ENCODE data around the gene CFAP46. TPM values are rescaled to one million over a fixed set of nuclear protein-coding genes. Genes with fewer than 3 reads are reported as not detected.
"Not testable (repeated sequence)": the region's sequence is repeated elsewhere in the genome, so short reads cannot be mapped to it uniquely, and the experiment has no call there.

CFAP46 gene
- polyA plus RNA-seq, 3 donors: 0.07 TPM; not detected in 2

DNA sequence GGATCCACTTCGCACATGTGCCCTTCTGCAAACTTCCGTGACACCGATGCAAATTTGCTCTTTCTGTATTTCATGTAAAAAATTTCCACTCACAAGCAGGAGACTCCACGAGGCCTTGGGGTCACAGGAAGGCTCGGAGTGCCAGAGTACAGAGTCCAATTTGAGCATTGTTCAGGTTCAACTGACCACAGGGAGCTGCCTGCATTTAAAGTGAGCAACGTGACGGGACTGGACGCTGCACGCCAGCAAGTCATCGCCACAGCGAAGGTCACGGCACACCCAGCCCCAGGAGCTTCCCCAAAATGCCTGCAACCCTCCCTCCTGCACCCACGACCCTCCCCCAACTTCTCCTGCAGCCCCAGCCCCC, 115.0 kb downstream of the CFAP46 start:
- TF ChIP-seq, protein P1, sequence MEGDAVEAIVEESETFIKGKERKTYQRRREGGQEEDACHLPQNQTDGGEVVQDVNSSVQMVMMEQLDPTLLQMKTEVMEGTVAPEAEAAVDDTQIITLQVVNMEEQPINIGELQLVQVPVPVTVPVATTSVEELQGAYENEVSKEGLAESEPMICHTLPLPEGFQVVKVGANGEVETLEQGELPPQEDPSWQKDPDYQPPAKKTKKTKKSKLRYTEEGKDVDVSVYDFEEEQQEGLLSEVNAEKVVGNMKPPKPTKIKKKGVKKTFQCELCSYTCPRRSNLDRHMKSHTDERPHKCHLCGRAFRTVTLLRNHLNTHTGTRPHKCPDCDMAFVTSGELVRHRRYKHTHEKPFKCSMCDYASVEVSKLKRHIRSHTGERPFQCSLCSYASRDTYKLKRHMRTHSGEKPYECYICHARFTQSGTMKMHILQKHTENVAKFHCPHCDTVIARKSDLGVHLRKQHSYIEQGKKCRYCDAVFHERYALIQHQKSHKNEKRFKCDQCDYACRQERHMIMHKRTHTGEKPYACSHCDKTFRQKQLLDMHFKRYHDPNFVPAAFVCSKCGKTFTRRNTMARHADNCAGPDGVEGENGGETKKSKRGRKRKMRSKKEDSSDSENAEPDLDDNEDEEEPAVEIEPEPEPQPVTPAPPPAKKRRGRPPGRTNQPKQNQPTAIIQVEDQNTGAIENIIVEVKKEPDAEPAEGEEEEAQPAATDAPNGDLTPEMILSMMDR (IDR thresholded peaks at IDR 0.05): no peak
- Histone ChIP-seq H3K36me3 (replicated peaks in 1 of 2; ENCODE audit: control insufficient read depth in 1 of 2, insufficient read depth in 2 of 2, low read length in 2 of 2) (no peaks in the 10 kb centered on the region), H3K4me1 (ENCODE audit: control insufficient read depth in 1 of 2, insufficient read depth in 2 of 2, low read length in 2 of 2) (no peaks in the 10 kb centered on the region), H3K27me3 (ENCODE audit: control insufficient read depth in 2 of 2, insufficient read depth in 2 of 2, low read length in 2 of 2) (no peaks in the 10 kb centered on the region), H3K4me2 (replicated peaks; ENCODE audit: extremely low read depth, low read length, poor library complexity, severe bottlenecking) (no peak overlapping the region), H3K4me3 (replicated peaks in 1 of 3; ENCODE audit: low read depth in 2 of 3, low read length in 3 of 3) (no peak overlapping the region), H3K9ac (ENCODE audit: insufficient read depth, low read length, poor library complexity, severe bottlenecking) (no peak overlapping the region), H4K20me1 (ENCODE audit: insufficient read depth, low read length) (no peaks in the 10 kb centered on the region), H2AFZ (ENCODE audit: insufficient read depth, low read depth, low read length, poor library complexity, severe bottlenecking) (no peak overlapping the region), H3K27ac (ENCODE audit: low read depth in 1 of 2, low read length in 2 of 2) (no peak overlapping the region), H3K79me2 (ENCODE audit: insufficient read depth, low read length) (no peaks in the 10 kb centered on the region), H3K9me3 (replicated peaks in 1 of 2; ENCODE audit: control insufficient read depth in 1 of 2, insufficient read depth in 1 of 2, low read length in 2 of 2) (peaks cover 32 to 40% of the 10 kb centered on the region in 2 donors)
- Mint-ChIP-seq H3K4me1 (no peaks in the 10 kb centered on the region), H3K27me3 (ENCODE audit: low read depth in 3 of 3) (peaks cover 4 to 10% (median 8%) of the 10 kb centered on the region in 3 donors), H3K36me3 (no peaks in the 10 kb centered on the region), H3K27ac (no peak overlapping the region), H3K4me3 (no peak overlapping the region), H3K9me3 (peaks cover 3 to 14% (median 7%) of the 10 kb centered on the region in 7 donors)
- peak in 1 of 3 donors; percentile 0 for DNase-seq
- 86% methylated on average over 12 of the region's 13 CpGs for whole genome bisulfite sequencing (ENCODE audit: insufficient coverage)
- intact Hi-C loops (cut with micrococcal nuclease): no loop called here

DNA sequence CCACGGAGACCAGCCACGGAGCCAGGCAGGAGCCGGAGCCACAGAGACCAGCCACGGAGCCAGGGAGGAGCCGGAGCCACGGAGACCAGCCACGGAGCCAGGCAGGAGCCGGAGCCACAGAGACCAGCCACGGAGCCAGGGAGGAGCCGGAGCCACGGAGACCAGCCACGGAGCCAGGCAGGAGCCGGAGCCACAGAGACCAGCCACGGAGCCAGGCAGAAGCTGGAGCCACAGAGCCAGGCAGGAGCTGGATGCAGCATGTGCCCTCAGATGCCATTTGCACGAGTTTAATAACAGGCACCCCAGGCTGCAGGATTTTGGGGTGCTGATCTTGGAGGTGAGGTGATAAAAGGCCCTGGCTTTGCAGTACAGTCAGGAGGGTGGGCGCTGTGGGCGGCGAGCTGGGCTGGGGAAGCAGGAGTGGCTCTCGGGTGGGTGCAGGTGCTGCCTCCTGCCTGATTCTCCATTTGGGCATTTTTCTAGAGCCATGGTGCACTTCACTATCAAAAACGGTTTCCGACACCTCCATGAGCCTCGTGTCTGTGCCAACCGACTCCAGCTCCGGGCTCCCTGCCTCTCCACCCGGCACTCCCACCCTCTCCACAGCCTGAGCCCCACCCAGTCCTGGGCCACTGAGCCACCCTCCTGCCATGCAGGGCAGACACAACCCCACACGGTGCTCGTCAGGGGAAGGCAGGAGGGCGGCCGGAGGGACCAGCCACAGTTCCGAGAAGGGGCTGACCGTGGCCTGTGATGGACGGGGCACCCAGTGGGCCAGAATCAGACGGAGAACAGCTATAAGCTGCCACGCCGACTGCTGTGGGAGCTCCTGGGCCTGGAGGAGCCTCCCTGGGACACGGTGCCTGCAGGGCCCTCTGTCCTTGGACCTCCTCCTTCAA, 115.6 kb downstream of the CFAP46 start:
- Histone ChIP-seq H3K4me3 (replicated peaks in 1 of 3; ENCODE audit: low read depth in 2 of 3, low read length in 3 of 3) (no peak overlapping the region), H3K9ac (ENCODE audit: insufficient read depth, low read length, poor library complexity, severe bottlenecking) (no peak overlapping the region), H3K79me2 (ENCODE audit: insufficient read depth, low read length) (no peaks in the 10 kb centered on the region), H3K9me3 (replicated peaks in 1 of 2; ENCODE audit: control insufficient read depth in 1 of 2, insufficient read depth in 1 of 2, low read length in 2 of 2) (peaks cover 36 to 45% of the 10 kb centered on the region in 2 donors), H3K36me3 (replicated peaks in 1 of 2; ENCODE audit: control insufficient read depth in 1 of 2, insufficient read depth in 2 of 2, low read length in 2 of 2) (no peaks in the 10 kb centered on the region), H3K27me3 (ENCODE audit: control insufficient read depth in 2 of 2, insufficient read depth in 2 of 2, low read length in 2 of 2) (no peaks in the 10 kb centered on the region), H3K27ac (ENCODE audit: low read depth in 1 of 2, low read length in 2 of 2) (no peak overlapping the region), H4K20me1 (ENCODE audit: insufficient read depth, low read length) (no peaks in the 10 kb centered on the region), H3K4me1 (ENCODE audit: control insufficient read depth in 1 of 2, insufficient read depth in 2 of 2, low read length in 2 of 2) (no peaks in the 10 kb centered on the region), H3K4me2 (replicated peaks; ENCODE audit: extremely low read depth, low read length, poor library complexity, severe bottlenecking) (no peak overlapping the region), H2AFZ (ENCODE audit: insufficient read depth, low read depth, low read length, poor library complexity, severe bottlenecking) (no peak overlapping the region)
- Mint-ChIP-seq H3K9me3 (peaks cover 3 to 14% (median 7%) of the 10 kb centered on the region in 7 donors), H3K27me3 (ENCODE audit: low read depth in 3 of 3) (peaks cover 4 to 7% (median 6%) of the 10 kb centered on the region in 3 donors), H3K4me1 (no peaks in the 10 kb centered on the region), H3K36me3 (no peaks in the 10 kb centered on the region), H3K27ac (no peak overlapping the region), H3K4me3 (no peak overlapping the region)
- TF ChIP-seq, protein P1 (IDR thresholded peaks at IDR 0.05): no peak
- WGBS (ENCODE audit: insufficient coverage): 95% methylated on average over 24 of the region's 36 CpGs
- intact Hi-C loops (cut with micrococcal nuclease): no loop called here
- peak in 1 of 3 donors; percentile 1 for DNase-seq

DNA sequence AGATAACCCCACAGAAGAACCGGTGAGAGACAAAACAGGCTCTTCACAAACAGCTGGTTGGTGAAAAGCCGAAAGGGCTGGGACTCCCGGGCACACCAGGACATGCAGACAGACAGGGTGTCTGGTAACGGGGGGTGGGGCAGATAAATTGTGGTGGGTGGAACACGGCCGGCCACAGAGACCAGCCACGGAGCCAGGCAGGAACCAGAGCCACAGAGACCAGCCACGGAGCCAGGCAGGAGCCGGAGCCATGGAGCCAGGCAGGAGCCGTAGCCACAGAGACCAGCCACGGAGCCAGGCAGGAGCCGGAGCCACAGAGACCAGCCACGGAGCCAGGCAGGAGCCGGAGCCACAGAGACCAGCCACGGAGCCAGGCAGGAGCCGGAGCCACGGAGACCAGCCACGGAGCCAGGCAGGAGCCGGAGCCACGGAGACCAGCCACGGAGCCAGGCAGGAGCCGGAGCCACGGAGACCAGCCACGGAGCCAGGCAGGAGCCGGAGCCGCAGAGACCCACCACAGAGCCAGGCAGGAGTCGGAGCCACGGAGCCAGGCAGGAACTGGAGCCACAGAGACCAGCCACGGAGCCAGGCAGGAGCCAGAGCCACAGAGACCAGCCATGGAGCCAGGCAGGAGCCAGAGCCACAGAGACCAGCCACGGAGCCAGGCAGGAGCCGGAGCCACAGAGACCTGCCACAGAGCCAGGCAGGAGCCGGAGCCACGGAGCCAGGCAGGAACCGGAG, 116.4 kb downstream of the CFAP46 start:
- H3K4me2 ChIP-seq (replicated peaks; ENCODE audit: extremely low read depth, low read length, poor library complexity, severe bottlenecking); H4K20me1 ChIP-seq (ENCODE audit: insufficient read depth, low read length); H3K4me3 Mint-ChIP-seq; H3K4me3 ChIP-seq (replicated peaks in 1 of 3; ENCODE audit: low read depth in 2 of 3, low read length in 3 of 3); H3K79me2 ChIP-seq (ENCODE audit: insufficient read depth, low read length); H3K27me3 Mint-ChIP-seq (ENCODE audit: low read depth in 3 of 3); H3K27me3 ChIP-seq (ENCODE audit: control insufficient read depth in 2 of 2, insufficient read depth in 2 of 2, low read length in 2 of 2); H3K4me1 Mint-ChIP-seq; H3K27ac ChIP-seq (ENCODE audit: low read depth in 1 of 2, low read length in 2 of 2); H3K27ac Mint-ChIP-seq; H2AFZ ChIP-seq (ENCODE audit: insufficient read depth, low read depth, low read length, poor library complexity, severe bottlenecking); intact Hi-C loops (cut with micrococcal nuclease); H3K9ac ChIP-seq (ENCODE audit: insufficient read depth, low read length, poor library complexity, severe bottlenecking); H3K36me3 Mint-ChIP-seq; H3K4me1 ChIP-seq (ENCODE audit: control insufficient read depth in 1 of 2, insufficient read depth in 2 of 2, low read length in 2 of 2); H3K36me3 ChIP-seq (replicated peaks in 1 of 2; ENCODE audit: control insufficient read depth in 1 of 2, insufficient read depth in 2 of 2, low read length in 2 of 2): not testable (repeated sequence)
- DNase-seq: peak in 1 of 3 donors; percentile 0
- WGBS (ENCODE audit: insufficient coverage): 88% methylated on average over 29 of the region's 34 CpGs
- H3K9me3 Mint-ChIP-seq: peaks cover 3 to 14% (median 7%) of the 10 kb centered on the region in 7 donors
- H3K9me3 ChIP-seq (replicated peaks in 1 of 2; ENCODE audit: control insufficient read depth in 1 of 2, insufficient read depth in 1 of 2, low read length in 2 of 2): peaks cover 39 to 53% of the 10 kb centered on the region in 2 donors

Data from CD14-positive monocyte (primary cell).